ENCODE data around the gene CYTH2.

CYTH2 gene

GRCh38 chr19:48496959-48497727 is 28.0 kb downstream of the CYTH2 start:
- no peak for DNase-seq

- no peak for DNase-seq
These were observed 28.8 kb downstream of the CYTH2 start for GRCh38 chr19:48497728-48498594.

- DNase-seq, result no peak
These were observed 29.6 kb downstream of the CYTH2 start for GRCh38 chr19:48498595-48499311.

- DNase-seq, result no peak
These were observed 30.3 kb downstream of the CYTH2 start for GRCh38 chr19:48499316-48500090.

- DNase-seq, result no peak
These were observed 31.8 kb downstream of the CYTH2 start for GRCh38 chr19:48500830-48501493.

- DNase-seq, result peak; percentile 93
These were observed 32.6 kb downstream of the CYTH2 start for GRCh38 chr19:48501494-48502349.

- no peak for DNase-seq
These were observed 33.3 kb downstream of the CYTH2 start for GRCh38 chr19:48502350-48503018.

GRCh38 chr19:48506138-48506733 is 37.1 kb downstream of the CYTH2 start:
- DNase-seq, result no peak

GRCh38 chr19:48507911-48508439 is 38.8 kb downstream of the CYTH2 start:
- no peak for DNase-seq

- no peak for DNase-seq
These were observed 39.7 kb downstream of the CYTH2 start for GRCh38 chr19:48508729-48509411.

- no peak for DNase-seq
These were observed 40.5 kb downstream of the CYTH2 start for GRCh38 chr19:48509467-48510194.

GRCh38 chr19:48510421-48511268 is 41.5 kb downstream of the CYTH2 start:
- DNase-seq, result peak; percentile 34

- no peak for DNase-seq
These were observed 42.2 kb downstream of the CYTH2 start for GRCh38 chr19:48511321-48511731.

- peak; percentile 58 for DNase-seq
These were observed 42.8 kb downstream of the CYTH2 start, which contains the start of gene LMTK3 for GRCh38 chr19:48511800-48512503. Gene LMTK3 (minus strand): TSS chr19:48511835. CDS start chr19:48511576, 259 bp downstream.

GRCh38 chr19:48512504-48513288 is 43.5 kb downstream of the CYTH2 start:
- DNase-seq, result peak; percentile 5

All from DMS79 treated with DMSO at 0.1 percent for 48 hours (cell line).